Loucy (cell line): ENCODE data around the gene HSDL1.

Experiments used
- H2AFZ ChIP-seq: fragments of 200-600 bp; sonication (generic); 2 replicates; pipeline ENCODE4 v1.6.0; 2016; ENCODE audit warnings: antibody characterized with exemption, mild to moderate bottlenecking, low read length, moderate library complexity
- H3F3A ChIP-seq: fragments of 200-600 bp; 2 replicates; pipeline ENCODE4 v1.6.0; 2016; ENCODE audit warnings: antibody characterized with exemption, low read depth, mild to moderate bottlenecking
- H3K27me3 ChIP-seq: fragments of 200-600 bp; sonication (generic); 2 replicates; pipeline ENCODE4 v1.6.1; 2014; ENCODE audit warnings: low read length, mild to moderate bottlenecking; ENCODE audit not compliant: insufficient read depth, poor library complexity, severe bottlenecking
- H3K36me3 ChIP-seq: fragments of 200-600 bp; sonication (generic); 2 replicates; pipeline ENCODE4 v1.6.1; 2016; ENCODE audit warnings: low read length; ENCODE audit not compliant: insufficient read depth
- H3K4me1 ChIP-seq: fragments of 200-600 bp; sonication (generic); 2 replicates; pipeline ENCODE4 v1.5.1; 2014; ENCODE audit warnings: low read length, mild to moderate bottlenecking; ENCODE audit not compliant: insufficient read depth, poor library complexity, severe bottlenecking
- H3K4me2 ChIP-seq: fragments of 200-600 bp; sonication (generic); 2 replicates; pipeline ENCODE4 v1.6.0; 2014; ENCODE audit warnings: antibody characterized with exemption, low read length, low read depth, mild to moderate bottlenecking; ENCODE audit not compliant: poor library complexity, severe bottlenecking
- H3K4me3 ChIP-seq: fragments of 200-600 bp; sonication (generic); 2 replicates; pipeline ENCODE4 v1.5.1; 2014; ENCODE audit warnings: low read length, mild to moderate bottlenecking, mixed read lengths; ENCODE audit not compliant: poor library complexity, severe bottlenecking
- H3K79me2 ChIP-seq: fragments of 200-600 bp; sonication (generic); 2 replicates; pipeline ENCODE4 v1.6.1; 2014; ENCODE audit warnings: low read length; ENCODE audit not compliant: insufficient read depth
- H3K9ac ChIP-seq: fragments of 200-600 bp; sonication (generic); 2 replicates; pipeline ENCODE4 v1.6.0; 2014; ENCODE audit warnings: mild to moderate bottlenecking, low read depth, low read length, moderate library complexity; ENCODE audit not compliant: poor library complexity, severe bottlenecking
- H3K9me2 ChIP-seq: fragments of 200-600 bp; sonication (generic); replicated peaks from 2 replicates; pipeline ENCODE4 v1.6.1; 2016; ENCODE audit warnings: low read depth, low read length, mixed read lengths
- H3K9me3 ChIP-seq: fragments of 200-600 bp; sonication (generic); 2 replicates; pipeline ENCODE4 v1.6.1; 2014; ENCODE audit warnings: mild to moderate bottlenecking, antibody characterized with exemption, low read length, low read depth; ENCODE audit not compliant: insufficient read depth
- H4K20me1 ChIP-seq: fragments of 200-600 bp; sonication (generic); 2 replicates; pipeline ENCODE4 v1.6.0; 2014; ENCODE audit warnings: antibody characterized with exemption, low read length, mild to moderate bottlenecking; ENCODE audit not compliant: insufficient read depth, poor library complexity, severe bottlenecking
- CTCF ChIP-seq: fragments of 200-600 bp; sonication (generic); conservative IDR thresholded peaks from 2 replicates; pipeline ENCODE4 v1.5.1; 2014; ENCODE audit warnings: mild to moderate bottlenecking, antibody characterized with exemption, low read length
- EZH2phosphoT487 ChIP-seq: fragments of 200-600 bp; IDR thresholded peaks from 2 replicates; pipeline ENCODE4 v1.6.1; 2018; ENCODE audit warnings: antibody characterized with exemption, mild to moderate bottlenecking, moderate library complexity, borderline replicate concordance

HSDL1 gene

GRCh38 chr16:84175350-84176081, 30.5 kb upstream of the HSDL1 start:
- Histone ChIP-seq H3K9me3 (no peaks in the 10 kb centered on the region), H3K79me2 (no peaks in the 10 kb centered on the region), H3K27me3 (no peaks in the 10 kb centered on the region), H2AFZ (no peak overlapping the region), H4K20me1 (no peaks in the 10 kb centered on the region), H3K36me3 (peaks cover 12% of the 10 kb centered on the region; the same call in 1 of the 2 replicates), H3K9me2 (no peaks in the 10 kb centered on the region), H3K4me1 (no peaks in the 10 kb centered on the region), H3K4me3 (no peak overlapping the region), H3K4me2 (no peak overlapping the region), H3K9ac (no peak overlapping the region), H3F3A (no peaks in the 10 kb centered on the region)
- TF ChIP-seq CTCF: no peak
- TF ChIP-seq EZH2phosphoT487: no peak

DNA sequence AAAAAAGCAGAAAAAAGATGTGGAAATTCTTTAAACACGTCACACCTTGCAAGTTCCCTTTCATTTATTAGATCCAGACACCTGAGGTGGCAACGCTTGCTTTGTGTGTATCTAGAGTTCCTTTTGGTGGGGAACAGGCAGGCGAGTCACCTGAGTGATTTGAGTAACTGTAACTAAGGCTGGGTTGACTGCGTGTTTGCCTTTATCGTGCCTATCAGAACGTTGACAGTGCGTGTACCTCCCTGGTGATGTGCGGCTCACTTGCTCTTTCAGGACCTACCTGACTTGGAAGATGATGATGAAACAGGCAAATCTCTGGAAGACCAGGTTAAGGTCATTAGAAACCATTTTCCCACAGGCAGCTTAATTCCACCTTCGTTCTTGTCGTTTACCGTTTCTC, 29.4 kb upstream of the HSDL1 start:
- TF ChIP-seq CTCF (no peak), EZH2phosphoT487 (no peak)
- H3K27me3 ChIP-seq: no peaks in the 10 kb centered on the region
- H3K36me3 ChIP-seq: peaks cover 9% of the 10 kb centered on the region; the same call in 1 of the 2 replicates
- no peak overlapping the region for H3K9ac ChIP-seq
- H2AFZ ChIP-seq: no peak overlapping the region
- H3K4me2 ChIP-seq: no peak overlapping the region
- H4K20me1 ChIP-seq: no peaks in the 10 kb centered on the region
- no peaks in the 10 kb centered on the region for H3F3A ChIP-seq
- H3K4me3 ChIP-seq: no peak overlapping the region
- no peaks in the 10 kb centered on the region for H3K9me3 ChIP-seq
- H3K9me2 ChIP-seq: no peaks in the 10 kb centered on the region
- H3K4me1 ChIP-seq: no peaks in the 10 kb centered on the region
- H3K79me2 ChIP-seq: no peaks in the 10 kb centered on the region

- H3K27me3 ChIP-seq: no peaks in the 10 kb centered on the region
- H2AFZ ChIP-seq: no peak overlapping the region
- no peaks in the 10 kb centered on the region for H3K79me2 ChIP-seq
- H3K4me3 ChIP-seq: no peak overlapping the region
- H3K9me3 ChIP-seq: no peaks in the 10 kb centered on the region
- no peak overlapping the region for H3K4me2 ChIP-seq
- no peaks in the 10 kb centered on the region for H3K36me3 ChIP-seq
- no peaks in the 10 kb centered on the region for H3K4me1 ChIP-seq
- no peaks in the 10 kb centered on the region for H4K20me1 ChIP-seq
- no peaks in the 10 kb centered on the region for H3F3A ChIP-seq
- TF ChIP-seq CTCF (no peak), EZH2phosphoT487 (no peak)
- H3K9me2 ChIP-seq: no peaks in the 10 kb centered on the region
- H3K9ac ChIP-seq: no peak overlapping the region
These were observed 24.9 kb upstream of the HSDL1 start for GRCh38 chr16:84169765-84170310.
